WTC11 (cell line): Measurements from ENCODE around the gene PBX4. TPM values are rescaled to one million over a fixed set of nuclear protein-coding genes. Genes with fewer than 3 reads are reported as not detected.

Experiments used
- AR ChIP-seq: fragments of 250-450 bp; sonication (Bioruptor Pico); IDR thresholded peaks from 2 replicates; pipeline ENCODE4 v1.9.0; 2021; ENCODE audit warnings: mild to moderate bottlenecking
- ARID4B ChIP-seq: sonication (generic); formaldehyde crosslinking; IDR thresholded peaks from 2 replicates; pipeline ENCODE4 v1.8.0; 2023; ENCODE audit warnings: missing genetic modification reagents, mild to moderate bottlenecking, borderline replicate concordance
- CBFB ChIP-seq: sonication (generic); formaldehyde crosslinking; IDR thresholded peaks from 2 replicates; pipeline ENCODE4 v1.8.1; 2022; ENCODE audit warnings: mild to moderate bottlenecking, low read depth, missing genetic modification reagents
- E2F5 ChIP-seq: sonication (generic); formaldehyde crosslinking; IDR thresholded peaks from 2 replicates; pipeline ENCODE4 v1.8.1; 2022; ENCODE audit warnings: mild to moderate bottlenecking, moderate library complexity, missing genetic modification reagents
- ELF4 ChIP-seq: sonication (generic); formaldehyde crosslinking; IDR thresholded peaks from 2 replicates; pipeline ENCODE4 v1.8.1; 2022; ENCODE audit warnings: low read depth, mild to moderate bottlenecking, moderate library complexity, missing genetic modification reagents
- FOXJ3 ChIP-seq: sonication (generic); formaldehyde crosslinking; IDR thresholded peaks from 2 replicates; pipeline ENCODE4 v1.9.0; 2021; ENCODE audit warnings: missing genetic modification reagents, mild to moderate bottlenecking, borderline replicate concordance
- FOXK1 ChIP-seq: sonication (generic); formaldehyde crosslinking; IDR thresholded peaks from 2 replicates; pipeline ENCODE4 v1.8.0; 2022; ENCODE audit warnings: mild to moderate bottlenecking, moderate library complexity, missing genetic modification reagents
- GTF2I ChIP-seq: fragments of 250-450 bp; sonication (Bioruptor Pico); conservative IDR thresholded peaks from 2 replicates; pipeline ENCODE4 v1.4.0; 2021; ENCODE audit warnings: mild to moderate bottlenecking
- MLX ChIP-seq: sonication (generic); formaldehyde crosslinking; IDR thresholded peaks from 2 replicates; pipeline ENCODE4 v1.8.1; 2023; ENCODE audit warnings: mild to moderate bottlenecking, missing genetic modification reagents, moderate library complexity
- NFYB ChIP-seq: sonication (generic); formaldehyde crosslinking; conservative IDR thresholded peaks from 2 replicates; pipeline ENCODE4 v1.8.0; 2022; ENCODE audit warnings: low read depth, missing genetic modification reagents
- OVOL2 ChIP-seq: fragments of 250-450 bp; sonication (Bioruptor Pico); IDR thresholded peaks from 2 replicates; pipeline ENCODE4 v1.9.0; 2021; ENCODE audit warnings: mild to moderate bottlenecking, borderline replicate concordance
- PRRX2 ChIP-seq: fragments of 250-450 bp; sonication (Bioruptor Pico); IDR thresholded peaks from 2 replicates; pipeline ENCODE4 v1.8.0; 2021; ENCODE audit warnings: mild to moderate bottlenecking
- SMAD4 ChIP-seq: sonication (generic); formaldehyde crosslinking; IDR thresholded peaks from 2 replicates; pipeline ENCODE4 v1.8.0; 2022; ENCODE audit warnings: mild to moderate bottlenecking, missing genetic modification reagents
- STAT6 ChIP-seq: sonication (generic); formaldehyde crosslinking; conservative IDR thresholded peaks from 2 replicates; pipeline ENCODE4 v1.8.1; 2023; ENCODE audit warnings: mild to moderate bottlenecking, low read depth, missing genetic modification reagents, moderate library complexity
- TCF7 ChIP-seq: sonication (generic); formaldehyde crosslinking; IDR thresholded peaks from 2 replicates; pipeline ENCODE4 v1.8.0; 2022; ENCODE audit warnings: mild to moderate bottlenecking, low read depth, missing genetic modification reagents, moderate library complexity
- USF2 ChIP-seq: sonication (generic); formaldehyde crosslinking; IDR thresholded peaks from 2 replicates; pipeline ENCODE4 v1.8.1; 2023; ENCODE audit warnings: mild to moderate bottlenecking, missing genetic modification reagents, moderate library complexity
- ZBTB43 ChIP-seq: sonication (generic); formaldehyde crosslinking; IDR thresholded peaks from 2 replicates; pipeline ENCODE4 v1.8.1; 2023; ENCODE audit warnings: mild to moderate bottlenecking, missing genetic modification reagents
- ZNF121 ChIP-seq: sonication (generic); formaldehyde crosslinking; IDR thresholded peaks from 2 replicates; pipeline ENCODE4 v1.8.0; 2023; ENCODE audit warnings: missing genetic modification reagents
- ZNF232 ChIP-seq: sonication (generic); formaldehyde crosslinking; IDR thresholded peaks from 2 replicates; pipeline ENCODE4 v1.8.0; 2022; ENCODE audit warnings: mild to moderate bottlenecking, missing genetic modification reagents
- ZNF263 ChIP-seq: sonication (generic); formaldehyde crosslinking; IDR thresholded peaks from 2 replicates; pipeline ENCODE4 v1.8.1; 2022; ENCODE audit warnings: low read depth, mild to moderate bottlenecking, moderate library complexity, missing genetic modification reagents
- ZNF425 ChIP-seq: fragments of 250-450 bp; sonication (Bioruptor Pico); conservative IDR thresholded peaks from 2 replicates; pipeline ENCODE4 v1.9.0; 2021; ENCODE audit warnings: mild to moderate bottlenecking
- total RNA-seq: library from RNA; stranded (reverse); gene quantifications from 3 replicates; pipeline ENCODE4 v1.2.3, GENCODE V29; 2021

PBX4 gene
- total RNA-seq, 1 experiment from 2014 or later: 3.2 TPM

GRCh38 chr19:19637523-19638251 is 19.2 kb upstream of the PBX4 start (continued):
- TF ChIP-seq ARID4B (CRISPR knock-in tag) (0 out of 2 replicates have a peak, but pooled peaks have one; percentile 17), PRRX2 (CRISPR knock-in tag) (no peak), FOXJ3 (CRISPR knock-in tag) (no peak), USF2 (CRISPR knock-in tag) (no peak), CBFB (CRISPR knock-in tag) (no peak), ZBTB43 (peak; percentile 28; the same call in 1 of the 2 replicates), ZNF232 (CRISPR knock-in tag) (no peak), E2F5 (CRISPR knock-in tag) (no peak), AR (no peak), TCF7 (CRISPR knock-in tag) (0 out of 2 replicates have a peak, but pooled peaks have one; percentile 18), ZNF425 (CRISPR knock-in tag) (no peak), ZNF263 (CRISPR knock-in tag) (no peak), OVOL2 (CRISPR knock-in tag) (no peak), ELF4 (no peak), SMAD4 (no peak), GTF2I (CRISPR knock-in tag) (no peak), NFYB (CRISPR knock-in tag) (no peak; the same call in 1 of the 2 replicates), ZNF121 (CRISPR knock-in tag) (no peak), STAT6 (CRISPR knock-in tag) (no peak), FOXK1 (no peak), MLX (no peak)
